SK-N-SH (cell line): ENCODE measurements around the gene PLP2. TPM values are rescaled to one million over a fixed set of nuclear protein-coding genes. Genes with fewer than 3 reads are reported as not detected.

Experiments used
- CTCF ChIA-PET: fragments of 300-600, 350-600 bp; formaldehyde crosslinking; extraction: SDS; loops from one replicate; lab custom pipeline; 2021; lab: Yijun Ruan, JAX
- POLR2A ChIA-PET: fragments of 350-600 bp; sonication (Branson Sonifier 250); formaldehyde crosslinking; extraction: SDS; loops from one replicate; lab custom pipeline; 2020; ENCODE audit warnings: antibody characterized with exemption, inconsistent platforms; lab: Yijun Ruan, JAX
- DNase-seq: peaks from one replicate; pipeline ENCODE4 v3.0.0; 2012
- H2AFZ ChIP-seq: fragments of 200-600 bp; sonication (generic); 2 replicates; pipeline ENCODE4 v1.8.1; 2016; ENCODE audit warnings: antibody characterized with exemption, mild to moderate bottlenecking, low read depth
- H3F3A ChIP-seq: fragments of 200-600 bp; sonication (generic); replicated peaks from 2 replicates; pipeline ENCODE3; 2016; ENCODE audit warnings: antibody characterized with exemption, mild to moderate bottlenecking; ENCODE audit not compliant: insufficient read depth
- H3K27ac ChIP-seq, 2 experiments: fragments of 200-500 bp in 1 of 2; fragments of 200-600 bp in 1 of 2; sonication (Bioruptor generic) in 1 of 2; sonication (generic), shearing (Covaris generic) in 1 of 2; 2 replicates each; pipeline versions ENCODE4 v1.5.1 to v1.6.1; 2014 to 2016; ENCODE audit warnings: low read depth in 2 of 2, inconsistent platforms in 1 of 2, low read length in 1 of 2, mild to moderate bottlenecking in 1 of 2, mixed read lengths in 1 of 2
- H3K27me3 ChIP-seq: fragments of 200-600 bp; sonication (generic), shearing (Covaris generic); 2 replicates; pipeline ENCODE4 v1.6.1; 2016; ENCODE audit warnings: mixed run types; ENCODE audit not compliant: insufficient read depth
- H3K36me3 ChIP-seq, 2 experiments: fragments of 200-500 bp in 1 of 2; fragments of 200-600 bp in 1 of 2; sonication (Bioruptor generic) in 1 of 2; sonication (generic) in 1 of 2; replicated peaks in 1 of 2; 2 replicates each; pipeline versions ENCODE3 to v1.5.1; 2014 to 2016; ENCODE audit warnings: low read length in 1 of 2, mild to moderate bottlenecking in 1 of 2; ENCODE audit not compliant: insufficient read depth in 2 of 2, control insufficient read depth in 1 of 2
- H3K4me1 ChIP-seq, 2 experiments: fragments of 200-500 bp in 1 of 2; fragments of 200-600 bp in 1 of 2; sonication (Bioruptor generic) in 1 of 2; sonication (generic), shearing (Covaris generic) in 1 of 2; 2 replicates each; pipeline versions ENCODE4 v1.5.1 to v1.6.1; 2014 to 2016; ENCODE audit warnings: low read depth in 1 of 2, low read length in 1 of 2, mixed run types in 1 of 2; ENCODE audit not compliant: insufficient read depth in 2 of 2, control insufficient read depth in 1 of 2
- H3K4me2 ChIP-seq: fragments of 200-600 bp; sonication (generic), shearing (Covaris generic); 2 replicates; pipeline ENCODE4 v1.6.1; 2017; ENCODE audit warnings: mixed run types
- H3K4me3 ChIP-seq, 2 experiments: fragments of 200-500 bp in 1 of 2; fragments of 200-600 bp in 1 of 2; sonication (Bioruptor generic) in 1 of 2; sonication (generic), shearing (Covaris generic) in 1 of 2; 2 replicates each; pipeline versions ENCODE4 v1.5.1 to v1.8.1; 2014 to 2016; ENCODE audit warnings: low read depth in 2 of 2, inconsistent platforms in 1 of 2, low read length in 1 of 2, mild to moderate bottlenecking in 1 of 2, mixed read lengths in 1 of 2, moderate library complexity in 1 of 2
- H3K79me2 ChIP-seq: fragments of 200-600 bp; sonication (generic); 2 replicates; pipeline ENCODE4 v1.8.1; 2017; ENCODE audit warnings: mild to moderate bottlenecking; ENCODE audit not compliant: insufficient read depth
- H3K9ac ChIP-seq: fragments of 200-600 bp; sonication (generic); 2 replicates; pipeline ENCODE4 v1.6.1; 2017; ENCODE audit warnings: mixed run types
- H3K9me2 ChIP-seq: fragments of 200-600 bp; sonication (generic); 2 replicates; pipeline ENCODE4 v1.6.1; 2017; ENCODE audit warnings: mixed run types
- H3K9me3 ChIP-seq: fragments of 200-600 bp; sonication (generic); 2 replicates; pipeline ENCODE4 v1.6.1; 2017; ENCODE audit warnings: mixed run types, mild to moderate bottlenecking, moderate library complexity
- H4K20me1 ChIP-seq: fragments of 200-600 bp; sonication (generic); 2 replicates; pipeline ENCODE4 v1.6.1; 2017; ENCODE audit warnings: mild to moderate bottlenecking, mixed run types; ENCODE audit not compliant: insufficient read depth
- FOSL2 ChIP-seq: IDR thresholded peaks from 2 replicates; pipeline ENCODE4 v1.4.0; 2012; ENCODE audit warnings: low read depth, mild to moderate bottlenecking, moderate library complexity, borderline replicate concordance
- FOXJ3 ChIP-seq: sonication (generic); formaldehyde crosslinking; IDR thresholded peaks from 2 replicates; pipeline ENCODE4 v1.5.1; 2020; ENCODE audit warnings: mild to moderate bottlenecking, missing genetic modification reagents
- FOXM1 ChIP-seq: IDR thresholded peaks from 2 replicates; pipeline ENCODE4 v1.4.0; 2012; ENCODE audit warnings: low read depth, mild to moderate bottlenecking
- IRF3 ChIP-seq: fragments of 150-350 bp; IDR thresholded peaks from 2 replicates; pipeline ENCODE4 v1.6.1; 2016; ENCODE audit warnings: mild to moderate bottlenecking, low read depth, low read length
- MXI1 ChIP-seq: IDR thresholded peaks from 2 replicates; pipeline ENCODE4 v1.6.1; 2012; ENCODE audit warnings: mild to moderate bottlenecking, low read depth, low read length, improper control_type of control experiment
- NFIC ChIP-seq: IDR thresholded peaks from 2 replicates; pipeline ENCODE4 v1.4.0; 2012; ENCODE audit warnings: borderline replicate concordance
- POLR2AphosphoS5 ChIP-seq: IDR thresholded peaks from 2 replicates; pipeline ENCODE4 v1.6.1; 2012; ENCODE audit warnings: low read depth, low read length
- REST ChIP-seq: IDR thresholded peaks from 2 replicates; pipeline ENCODE4 v1.6.1; 2012; ENCODE audit warnings: mild to moderate bottlenecking, low read depth, low read length, moderate library complexity
- RFX5 ChIP-seq: IDR thresholded peaks from 2 replicates; pipeline ENCODE4 v1.6.1; 2012; ENCODE audit warnings: mild to moderate bottlenecking, improper control_type of control experiment, low read length
- RXRA ChIP-seq: IDR thresholded peaks from 2 replicates; pipeline ENCODE4 v1.4.0; 2012; ENCODE audit warnings: low read depth, mild to moderate bottlenecking, borderline replicate concordance
- SIN3A ChIP-seq: IDR thresholded peaks from 2 replicates; pipeline ENCODE4 v1.6.1; 2012; ENCODE audit warnings: low read depth, mild to moderate bottlenecking, low read length, moderate library complexity, borderline replicate concordance
- TAF1 ChIP-seq: IDR thresholded peaks from 2 replicates; pipeline ENCODE4 v1.6.1; 2012; ENCODE audit warnings: low read depth, mild to moderate bottlenecking, low read length, moderate library complexity, borderline replicate concordance
- USF1 ChIP-seq: IDR thresholded peaks from 2 replicates; pipeline ENCODE4 v1.4.0; 2012; ENCODE audit warnings: low read depth, borderline replicate concordance
- YY1 ChIP-seq: IDR thresholded peaks from 2 replicates; pipeline ENCODE4 v1.4.0; 2012; ENCODE audit warnings: low read depth, mild to moderate bottlenecking
- ZBTB33 ChIP-seq: IDR thresholded peaks from 2 replicates; pipeline ENCODE4 v1.4.0; 2012; ENCODE audit warnings: low read depth, borderline replicate concordance
- WGBS: methylation state at CpG from one replicate; pipeline ENCODE4 v1.1.6; 2017; ENCODE audit warnings: low lambda C conversion rate; 5-methylcytosine and 5-hydroxymethylcytosine counted together
- polyA plus RNA-seq, 3 experiments: library from polyadenylated mRNA; depleted of rRNA; stranded (reverse); fragments of >200 nt; gene quantifications; 2 replicates each; pipeline ENCODE4 v1.2.3, GENCODE V29; 2012

PLP2 gene
- polyA plus RNA-seq, 1 of the 3 experiments (the other 2 are of a cell fraction), result 146 TPM

- Histone ChIP-seq H3K79me2 (no peaks in the 10 kb centered on the region), H3K9ac (no peak overlapping the region), H4K20me1 (no peaks in the 10 kb centered on the region), H3K27ac (no peak overlapping the region), H3K4me2 (no peak overlapping the region), H3K4me1 (no peaks in the 10 kb centered on the region; a peak in 1 of 4 replicates), H3F3A (no peaks in the 10 kb centered on the region), H3K9me3 (no peaks in the 10 kb centered on the region), H3K9me2 (no peaks in the 10 kb centered on the region), H3K27me3 (peaks cover 16% of the 10 kb centered on the region; the same call in 1 of the 2 replicates), H3K36me3 (no peaks in the 10 kb centered on the region), H3K4me3 (peak overlapping the region in 1 of 2 experiments; percentile 42; a peak in 2 of 4 replicates), H2AFZ (no peak overlapping the region)
- POLR2A ChIA-PET, result no interaction called here
- no peak for TF ChIP-seq FOXJ3 (CRISPR knock-in tag)
- TF ChIP-seq REST, result no peak
- no peak for TF ChIP-seq FOSL2
- TF ChIP-seq TAF1, result no peak
- TF ChIP-seq ZBTB33, result no peak
- no peak for TF ChIP-seq YY1
- no peak for TF ChIP-seq SIN3A
- TF ChIP-seq IRF3, result no peak
- TF ChIP-seq USF1, result no peak
- TF ChIP-seq RFX5, result no peak
- no peak for TF ChIP-seq FOXM1
- no peak for TF ChIP-seq RXRA
- no peak for TF ChIP-seq POLR2AphosphoS5
- no peak for TF ChIP-seq NFIC
- TF ChIP-seq MXI1, result no peak
- no peak for DNase-seq
- CTCF ChIA-PET, result no interaction called here
- WGBS, result 4% methylated on average over 11 of the region's 11 CpGs
These were observed 27.6 kb downstream of the PLP2 start for GRCh38 chrX:49199315-49199595.
